Panc1 (cell line): Measurements from ENCODE around the gene C1orf56. TPM values are rescaled to one million over a fixed set of nuclear protein-coding genes. Genes with fewer than 3 reads are reported as not detected.
A peak's percentile ranks its signal among the peaks of the same experiment; 100 is the strongest.

Experiments used
- ATAC-seq: fragments of 200-7000 bp; cut with Tn5 transposase; 2 replicates; pipeline ENCODE4 v1.9.1; 2020; ENCODE audit warnings: mild to moderate bottlenecking, moderate library complexity
- Bru-seq: library from RNA; stranded (reverse); fragments of 400-500 nt; gene quantifications from one replicate; lab custom pipeline; 2021; lab: Mats Ljungman, UMichigan
- BruChase-seq, 2 experiments: library from RNA; stranded (reverse); fragments of 400-500 nt; gene quantifications; one replicate each; lab custom pipeline; 2021; lab: Mats Ljungman, UMichigan
- BruUV-seq: library from RNA; stranded (reverse); fragments of 400-500 nt; replicated peaks from 2 replicates; lab custom pipeline; 2021; lab: Mats Ljungman, UMichigan
- CTCF ChIA-PET: fragments of 300-600 bp; sonication (Branson Sonifier 250); formaldehyde crosslinking; loops from one replicate; lab custom pipeline; 2022; ENCODE audit warnings: antibody characterized with exemption; lab: Charles Lee
- POLR2A ChIA-PET: fragments of 300-600 bp; sonication (Branson Sonifier 250); formaldehyde crosslinking; loops from one replicate; lab custom pipeline; 2022; ENCODE audit warnings: antibody characterized with exemption; lab: Charles Lee
- DNase-seq: peaks from one replicate; pipeline ENCODE4 v3.0.0-alpha.2; 2010; ENCODE audit warnings: low read depth, low spot score
- H3K27ac ChIP-seq: 2 replicates; pipeline ENCODE4 v1.5.1; 2011; ENCODE audit warnings: mild to moderate bottlenecking, low read length, inconsistent platforms
- H3K27me3 ChIP-seq: fragments of 200-500 bp; sonication (Bioruptor generic); 2 replicates; pipeline ENCODE4 v1.6.0; 2014; ENCODE audit warnings: low read length, inconsistent platforms; ENCODE audit not compliant: control insufficient read depth, insufficient read depth
- H3K36me3 ChIP-seq: fragments of 200-500 bp; sonication (Bioruptor generic); 2 replicates; pipeline ENCODE4 v1.5.1; 2014; ENCODE audit warnings: inconsistent platforms, mild to moderate bottlenecking, low read length, moderate library complexity; ENCODE audit not compliant: control insufficient read depth, insufficient read depth
- H3K4me1 ChIP-seq: 2 replicates; pipeline ENCODE4 v1.5.1; 2011; ENCODE audit warnings: inconsistent platforms, mild to moderate bottlenecking, low read length, moderate library complexity; ENCODE audit not compliant: control insufficient read depth, insufficient read depth
- H3K4me3 ChIP-seq, 2 experiments: 2 replicates each; pipeline ENCODE4 v1.5.1; 2011 to 2012; ENCODE audit warnings: low read depth in 2 of 2, low read length in 2 of 2, mild to moderate bottlenecking in 2 of 2, inconsistent platforms in 1 of 2, moderate library complexity in 1 of 2
- H3K9me3 ChIP-seq: fragments of 200-500 bp; sonication (Bioruptor generic); 2 replicates; pipeline ENCODE4 v1.5.1; 2014; ENCODE audit warnings: low read depth, mild to moderate bottlenecking, inconsistent platforms, low read length, moderate library complexity; ENCODE audit not compliant: control insufficient read depth, insufficient read depth
- POLR2AphosphoS5 ChIP-seq: IDR thresholded peaks from 2 replicates; pipeline ENCODE4 v1.6.1; 2012; ENCODE audit warnings: mild to moderate bottlenecking, low read depth, low read length, moderate library complexity
- REST ChIP-seq, 2 experiments: IDR thresholded peaks; 2 replicates each; pipeline ENCODE4 v1.6.1; 2011 to 2012; ENCODE audit warnings: low read depth in 2 of 2, control low read depth in 1 of 2, low read length in 1 of 2, mild to moderate bottlenecking in 1 of 2, moderate library complexity in 1 of 2; ENCODE audit not compliant: insufficient read depth in 1 of 2
- SIN3A ChIP-seq: IDR thresholded peaks from 2 replicates; pipeline ENCODE4 v1.6.1; 2012; ENCODE audit warnings: low read depth, mild to moderate bottlenecking, low read length, moderate library complexity, borderline replicate concordance; ENCODE audit not compliant: insufficient read depth
- TCF7L2 ChIP-seq: IDR thresholded peaks from 2 replicates; pipeline ENCODE4 v1.6.1; 2011; ENCODE audit warnings: mild to moderate bottlenecking, low read depth, low read length, inconsistent platforms
- in situ Hi-C: cut with HindIII; loops from 2 replicates; pipeline ENCODE4 v1.10.0; 2016; ENCODE audit warnings: low sequenced_read_pairs, low pct_unique_long_range_greater_than_20kb
- intact Hi-C: fragments of 100-400 bp; cut with micrococcal nuclease; formaldehyde crosslinking; loops from one replicate; pipeline ENCODE4 v1.10.0; 2022; ENCODE audit not compliant: unreplicated experiment
- long read RNA-seq: library from polyadenylated mRNA; unstranded; transcript quantifications from one replicate; pipeline ENCODE4 v2.0.0, GENCODE V29; 2021; ENCODE audit not compliant: unreplicated experiment
- polyA plus RNA-seq: library from polyadenylated mRNA; unstranded; fragments of >200 nt; gene quantifications from one replicate; pipeline ENCODE4 v1.2.1, GENCODE V29; 2012; ENCODE audit warnings: missing spikeins; ENCODE audit not compliant: insufficient read length
- total RNA-seq: library from RNA; stranded (reverse); gene quantifications from one replicate; pipeline ENCODE4 v1.2.1, GENCODE V29; 2021; ENCODE audit not compliant: unreplicated experiment
- TF ChIP-seq, protein P1 (sequence below): fragments of 450-650 bp; IDR thresholded peaks from 2 replicates; pipeline ENCODE4 v1.5.1; 2017; ENCODE audit warnings: mild to moderate bottlenecking

C1orf56 gene
- total RNA-seq, result 2.7 TPM
- polyA plus RNA-seq, result 6.3 TPM
- Bru-seq, nascent RNA, result percentile 50 among the genes with signal in this experiment
- BruChase-seq, experiment 1, labeled RNA remaining after a 2-hour chase, result percentile 50 among the genes with signal in this experiment
- percentile 57 among the genes with signal in this experiment for BruChase-seq, experiment 2, labeled RNA remaining after a 6-hour chase
- long read RNA-seq, partial matches to known transcripts, result 3 of 8 reads
- long read RNA-seq, other reads (novel, unspliced or antisense), result 2 of 8 reads

- intact Hi-C loops, result no loop called here
- TF ChIP-seq SIN3A, result no peak; the same call in 1 of the 2 replicates
- TF ChIP-seq POLR2AphosphoS5, result peak; percentile 80
- TF ChIP-seq TCF7L2, result peak; percentile 87
- DNase-seq (no peak), ATAC-seq (peak; percentile 86)
- Histone ChIP-seq H3K27ac (peak within 1 kb of the TSS; percentile 86), H3K4me3 (peak within 1 kb of the TSS; percentile 66 to 88), H3K27me3 (no peaks in the 10 kb centered on the region), H3K36me3 (peaks cover 5% of the 10 kb centered on the region; the same call in 1 of the 2 replicates), H3K4me1 (peaks cover 3% of the 10 kb centered on the region; the same call in 1 of the 2 replicates), H3K9me3 (no peaks in the 10 kb centered on the region)
- in situ Hi-C loops, result no loop called here
- POLR2A ChIA-PET, result interaction anchor here (0.6 to 1.2 kb wide), 2 partner anchors 14 to 24 kb away, joined by 3 to 9 read pairs; no protein-coding TSS in a partner anchor
- no TSS peak for BruUV-seq
- CTCF ChIA-PET, result interaction anchor here (0.9 to 1.5 kb wide), 2 partner anchors 13 to 23 kb away, joined by 4 to 5 read pairs; partner anchors contain the start of gene MLLT11
Measured at GRCh38 chr1:151047591-151047924, at the start of gene C1orf56. Gene C1orf56 (plus strand): TSS chr1:151047751. CDS start chr1:151047848, 97 bp downstream.

DNA sequence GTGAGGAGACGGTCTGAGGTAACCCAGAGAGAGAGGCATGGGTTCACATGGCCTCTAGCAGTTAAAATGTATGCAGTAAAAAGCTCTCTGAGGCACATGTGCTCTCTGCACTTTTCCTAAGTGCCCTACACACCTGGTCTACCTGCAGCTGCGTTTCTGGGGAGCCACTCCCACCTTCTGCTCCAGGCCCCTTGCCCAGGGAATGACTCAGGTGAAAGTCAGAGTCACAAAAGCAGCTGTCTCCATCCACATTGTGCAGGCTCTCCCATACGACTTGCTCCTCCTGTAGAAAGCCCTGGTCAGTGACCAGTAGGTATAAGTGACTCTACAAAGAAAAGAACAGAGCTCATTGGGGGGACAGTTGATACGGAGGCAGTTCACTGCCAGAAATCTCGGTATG, 49.6 kb upstream of the C1orf56 start:
- no peaks in the 10 kb centered on the region for H3K9me3 ChIP-seq
- no peaks in the 10 kb centered on the region for H3K27me3 ChIP-seq
- intact Hi-C loops, result no loop called here
- in situ Hi-C loops, result no loop called here
- H3K4me1 ChIP-seq, result peaks cover 5% of the 10 kb centered on the region; the same call in 1 of the 2 replicates
- ChIA-PET CTCF (no interaction called here), POLR2A (no interaction called here)
- TF ChIP-seq TCF7L2, result no peak
- TF ChIP-seq, protein P1, sequence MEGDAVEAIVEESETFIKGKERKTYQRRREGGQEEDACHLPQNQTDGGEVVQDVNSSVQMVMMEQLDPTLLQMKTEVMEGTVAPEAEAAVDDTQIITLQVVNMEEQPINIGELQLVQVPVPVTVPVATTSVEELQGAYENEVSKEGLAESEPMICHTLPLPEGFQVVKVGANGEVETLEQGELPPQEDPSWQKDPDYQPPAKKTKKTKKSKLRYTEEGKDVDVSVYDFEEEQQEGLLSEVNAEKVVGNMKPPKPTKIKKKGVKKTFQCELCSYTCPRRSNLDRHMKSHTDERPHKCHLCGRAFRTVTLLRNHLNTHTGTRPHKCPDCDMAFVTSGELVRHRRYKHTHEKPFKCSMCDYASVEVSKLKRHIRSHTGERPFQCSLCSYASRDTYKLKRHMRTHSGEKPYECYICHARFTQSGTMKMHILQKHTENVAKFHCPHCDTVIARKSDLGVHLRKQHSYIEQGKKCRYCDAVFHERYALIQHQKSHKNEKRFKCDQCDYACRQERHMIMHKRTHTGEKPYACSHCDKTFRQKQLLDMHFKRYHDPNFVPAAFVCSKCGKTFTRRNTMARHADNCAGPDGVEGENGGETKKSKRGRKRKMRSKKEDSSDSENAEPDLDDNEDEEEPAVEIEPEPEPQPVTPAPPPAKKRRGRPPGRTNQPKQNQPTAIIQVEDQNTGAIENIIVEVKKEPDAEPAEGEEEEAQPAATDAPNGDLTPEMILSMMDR, result no peak
- TF ChIP-seq SIN3A, result no peak
- TF ChIP-seq POLR2AphosphoS5, result no peak
- no peak for TF ChIP-seq REST (IDR thresholded peaks at IDR 0.05; ENCODE audit: insufficient read depth in 1 of 2, low read depth in 2 of 2, low read length in 1 of 2)
- H3K4me3 ChIP-seq, result no peak overlapping the region
- H3K27ac ChIP-seq, result no peak overlapping the region
- no peak for ATAC-seq
- no peak for DNase-seq
- BruUV-seq, result no TSS peak
- no peaks in the 10 kb centered on the region for H3K36me3 ChIP-seq
